ENCODE measurements around the gene NAT9.

Gene NAT9

DNA sequence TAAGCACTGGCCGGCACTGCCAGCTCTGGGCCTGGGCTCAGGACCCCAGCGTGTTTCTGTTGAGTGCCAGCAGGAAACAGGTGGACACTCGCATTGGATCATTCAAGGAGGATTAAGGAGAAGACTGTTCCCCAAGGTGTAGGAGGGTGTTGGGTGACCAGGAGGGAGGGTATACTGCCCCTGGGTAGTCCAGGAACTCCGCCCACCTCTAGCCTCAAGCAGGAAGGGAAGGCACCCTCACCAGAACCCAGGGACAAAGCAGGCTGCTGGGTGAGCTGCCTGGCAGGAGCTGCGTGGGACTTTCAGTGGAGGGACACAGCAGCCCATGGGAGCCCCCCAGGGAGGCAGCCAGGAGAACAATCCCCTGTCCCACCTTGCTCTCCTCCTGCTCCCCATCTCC is 46.8 kb downstream of the NAT9 start:
- no peak for DNase-seq (ENCODE audit: low read depth in 2 of 2)

DNA sequence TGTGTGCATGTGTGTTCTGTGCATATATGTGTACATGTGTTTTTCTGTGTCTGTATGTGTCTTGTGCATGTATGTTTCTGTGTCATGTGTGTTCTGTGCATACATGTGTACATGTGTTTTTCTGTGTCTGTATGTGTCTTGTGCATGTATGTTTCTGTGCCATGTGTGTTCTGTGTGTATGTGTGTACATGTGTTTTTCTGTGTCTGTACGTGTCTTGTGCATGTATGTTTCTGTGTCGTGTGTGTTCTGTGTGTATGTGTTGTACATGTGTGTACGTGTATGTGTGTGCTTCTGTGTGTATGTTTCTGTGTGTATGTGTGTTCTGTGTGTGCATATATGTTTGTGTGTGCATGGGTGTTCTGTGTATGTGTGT is 47.5 kb downstream of the NAT9 start:
- no peak for DNase-seq (ENCODE audit: low read depth in 2 of 2)

DNA sequence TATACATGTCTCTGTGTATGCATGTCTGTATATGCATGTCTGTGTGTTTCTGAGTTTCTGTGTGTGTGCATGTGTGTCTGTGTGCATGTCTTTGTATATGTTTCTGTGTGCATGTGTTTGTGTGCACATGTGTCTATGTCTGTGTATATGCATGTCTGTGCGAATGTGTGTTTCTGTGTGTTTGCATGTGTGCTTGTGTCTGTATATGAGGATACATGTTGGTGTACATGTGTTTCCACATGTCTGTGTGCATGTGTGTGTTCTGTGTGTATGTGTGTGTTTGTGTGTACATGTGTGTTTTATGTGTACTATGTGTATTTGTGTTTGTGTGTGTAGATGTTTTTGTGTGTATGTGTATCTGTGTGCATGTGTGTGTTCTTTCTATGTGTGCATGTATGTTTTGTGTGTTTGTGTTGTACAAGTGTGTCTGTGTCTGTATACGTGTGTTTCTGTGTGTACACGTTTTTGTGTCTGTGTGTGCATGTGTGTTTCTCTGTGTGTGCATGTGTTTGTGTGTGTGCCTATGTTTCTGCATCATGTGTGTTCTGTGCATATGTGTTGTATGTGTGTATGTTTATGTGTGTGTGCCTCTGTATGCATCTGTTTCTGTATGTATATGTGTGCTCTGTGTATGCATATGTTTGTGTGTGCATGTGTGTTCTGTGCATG is 48.0 kb downstream of the NAT9 start:
- DNase-seq (ENCODE audit: low read depth in 2 of 2) = no peak

DNA sequence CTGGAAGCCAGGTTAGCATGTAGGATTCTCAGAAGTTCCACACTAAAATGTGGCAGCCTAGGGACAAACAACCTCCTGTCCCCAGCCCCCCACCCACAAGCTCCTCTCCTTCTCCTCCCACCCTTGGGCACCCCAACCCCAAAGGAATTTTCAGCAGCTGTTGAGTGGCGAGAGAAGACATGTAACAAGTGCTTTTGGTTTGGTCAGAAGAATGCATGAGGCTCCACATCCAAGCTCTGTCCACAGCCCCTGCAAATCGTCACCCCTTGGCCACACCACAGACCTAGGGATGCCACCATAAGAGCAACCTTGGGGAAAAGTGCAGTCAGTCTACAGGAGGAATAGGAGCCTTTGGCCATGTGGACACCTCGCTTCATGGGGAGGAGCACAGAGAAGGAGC is 51.0 kb downstream of the NAT9 start:
- no peak for DNase-seq (ENCODE audit: low read depth in 2 of 2)

DNA sequence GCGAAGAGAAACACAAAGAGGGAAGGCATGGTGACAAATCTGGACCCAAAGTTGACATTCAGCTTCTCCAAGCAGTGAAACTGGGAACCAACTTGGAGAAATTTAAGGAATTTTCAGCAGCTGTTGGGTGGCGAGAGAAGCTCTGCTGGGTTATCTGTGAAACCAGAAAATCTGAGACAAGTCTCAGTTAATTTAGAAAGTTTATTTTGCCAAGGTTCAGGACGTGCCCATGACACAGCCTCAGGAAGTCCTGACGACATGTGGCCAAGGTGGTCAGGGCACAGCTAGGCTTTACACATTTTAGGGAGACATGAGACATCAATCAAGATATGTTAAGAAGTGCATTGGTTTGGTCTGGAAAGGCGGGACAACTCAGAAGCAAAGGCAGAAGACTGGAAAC is 52.3 kb downstream of the NAT9 start:
- no peak for DNase-seq (ENCODE audit: low read depth in 2 of 2)

DNA sequence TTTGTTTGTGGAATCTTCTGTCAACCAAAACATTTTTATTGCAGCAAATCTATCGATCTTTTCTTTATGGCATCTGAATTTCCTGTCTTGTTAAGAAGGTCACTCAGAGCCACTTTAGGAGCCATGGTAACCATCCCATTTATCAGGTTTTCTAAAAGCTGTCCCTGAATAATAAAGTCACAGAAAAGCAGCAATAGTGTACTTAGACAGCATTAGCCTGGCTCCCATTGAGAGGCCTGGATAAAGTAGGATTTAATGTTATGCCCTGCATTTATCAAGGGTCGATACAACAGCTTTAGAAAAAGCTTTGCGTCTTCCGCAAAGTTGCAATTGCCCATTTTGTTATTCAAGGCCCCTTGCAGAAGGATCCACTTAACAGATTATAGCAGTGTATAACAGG is 53.4 kb downstream of the NAT9 start:
- no peak for DNase-seq (ENCODE audit: low read depth in 2 of 2)
